CD14-positive monocyte (primary cell): ENCODE data around the gene TMTC1. TPM values are rescaled to one million over a fixed set of nuclear protein-coding genes. Genes with fewer than 3 reads are reported as not detected.

Experiments used
- DNase-seq, 3 donors: peaks; one replicate each; pipeline ENCODE4 v3.0.0-alpha.2; 2011 to 2022
- H2AFZ ChIP-seq: 2 replicates; pipeline ENCODE4 v1.6.0; 2012; ENCODE audit warnings: mild to moderate bottlenecking, low read depth, low read length, inconsistent platforms; ENCODE audit not compliant: insufficient read depth, poor library complexity, severe bottlenecking
- H3K27ac ChIP-seq, 2 donors: 1 replicate in 1 of 2; 2 replicates in 1 of 2; pipeline ENCODE4 v1.5.1; 2012 to 2013; ENCODE audit warnings: low read length in 2 of 2, control low read depth in 1 of 2, inconsistent platforms in 1 of 2, low read depth in 1 of 2, mild to moderate bottlenecking in 1 of 2
- H3K27me3 ChIP-seq, 2 donors: one replicate each; pipeline versions ENCODE4 v1.6.0 to v1.6.1; 2011 to 2013; ENCODE audit warnings: low read length in 2 of 2; ENCODE audit not compliant: control insufficient read depth in 2 of 2, insufficient read depth in 2 of 2
- H3K36me3 ChIP-seq, 2 donors: replicated peaks in 1 of 2; 1 replicate in 1 of 2; 2 replicates in 1 of 2; pipeline versions ENCODE4 v1.5.1 to v1.6.1; 2012 to 2013; ENCODE audit warnings: low read length in 2 of 2, control low read depth in 1 of 2, inconsistent platforms in 1 of 2, mild to moderate bottlenecking in 1 of 2; ENCODE audit not compliant: insufficient read depth in 2 of 2, control insufficient read depth in 1 of 2
- H3K4me1 ChIP-seq, 2 donors: 1 replicate in 1 of 2; 2 replicates in 1 of 2; pipeline versions ENCODE4 v1.5.1 to v1.6.1; 2012 to 2013; ENCODE audit warnings: low read length in 2 of 2, control low read depth in 1 of 2, inconsistent platforms in 1 of 2, mild to moderate bottlenecking in 1 of 2, moderate library complexity in 1 of 2; ENCODE audit not compliant: insufficient read depth in 2 of 2, control insufficient read depth in 1 of 2
- H3K4me2 ChIP-seq: replicated peaks from 2 replicates; pipeline ENCODE3; 2012; ENCODE audit warnings: low read length, moderate library complexity, mild to moderate bottlenecking; ENCODE audit not compliant: poor library complexity, severe bottlenecking; ENCODE audit errors: extremely low read depth
- H3K4me3 ChIP-seq, 3 experiments: fragments of 200-600 bp in 1 of 3; sonication (generic) in 1 of 3; replicated peaks in 1 of 3; 1 replicate in 2 of 3; 2 replicates in 1 of 3; pipeline ENCODE4 v1.5.1; 2011 to 2013; ENCODE audit warnings: low read length in 3 of 3, mild to moderate bottlenecking in 3 of 3, control low read depth in 2 of 3, low read depth in 2 of 3, inconsistent platforms in 1 of 3, moderate library complexity in 1 of 3
- H3K79me2 ChIP-seq: 2 replicates; pipeline ENCODE4 v1.6.0; 2012; ENCODE audit warnings: mild to moderate bottlenecking, control low read depth, inconsistent platforms, low read length, moderate library complexity; ENCODE audit not compliant: insufficient read depth
- H3K9ac ChIP-seq: 2 replicates; pipeline ENCODE4 v1.6.0; 2017; ENCODE audit warnings: low read length, mild to moderate bottlenecking; ENCODE audit not compliant: insufficient read depth, poor library complexity, severe bottlenecking
- H3K9me3 ChIP-seq, 2 donors: replicated peaks in 1 of 2; 1 replicate in 1 of 2; 2 replicates in 1 of 2; pipeline versions ENCODE4 v1.5.1 to v1.6.1; 2012 to 2013; ENCODE audit warnings: low read length in 2 of 2, control low read depth in 1 of 2; ENCODE audit not compliant: control insufficient read depth in 1 of 2, insufficient read depth in 1 of 2
- H4K20me1 ChIP-seq: 2 replicates; pipeline ENCODE4 v1.6.0; 2012; ENCODE audit warnings: mild to moderate bottlenecking, low read length, control low read depth, moderate library complexity; ENCODE audit not compliant: insufficient read depth
- H3K27ac Mint-ChIP-seq, 7 donors: one replicate each; pipeline ENCODE4 v1.8.0; 2020; ENCODE audit warnings: mild to moderate bottlenecking in 7 of 7, mixed read lengths in 7 of 7, moderate library complexity in 6 of 7, inconsistent platforms in 2 of 7
- H3K27me3 Mint-ChIP-seq, 3 donors: one replicate each; pipeline ENCODE4 v1.8.0; 2021 to 2022; ENCODE audit warnings: low read depth in 3 of 3, mild to moderate bottlenecking in 3 of 3, mixed read lengths in 3 of 3, moderate library complexity in 3 of 3, inconsistent platforms in 1 of 3
- H3K36me3 Mint-ChIP-seq, 2 donors: one replicate each; pipeline ENCODE4 v1.8.0; 2020; ENCODE audit warnings: mixed read lengths in 2 of 2, inconsistent platforms in 1 of 2, mild to moderate bottlenecking in 1 of 2
- H3K4me1 Mint-ChIP-seq: one replicate; pipeline ENCODE4 v1.8.0; 2020; ENCODE audit warnings: mild to moderate bottlenecking, mixed read lengths
- H3K4me3 Mint-ChIP-seq, 2 donors: one replicate each; pipeline ENCODE4 v1.8.0; 2020; ENCODE audit warnings: mild to moderate bottlenecking in 2 of 2, mixed read lengths in 2 of 2, moderate library complexity in 1 of 2
- H3K9me3 Mint-ChIP-seq, 7 donors: one replicate each; pipeline ENCODE4 v1.8.0; 2020 to 2022; ENCODE audit warnings: mixed read lengths in 7 of 7, mild to moderate bottlenecking in 6 of 7, moderate library complexity in 6 of 7, inconsistent platforms in 2 of 7
- WGBS: methylation state at CpG from one replicate; pipeline ENCODE4 v1.1.5; 2013; ENCODE audit warnings: missing lambda C conversion rate; ENCODE audit not compliant: insufficient coverage; 5-methylcytosine and 5-hydroxymethylcytosine counted together
- intact Hi-C, 2 donors: fragments of 100-400 bp; cut with micrococcal nuclease; formaldehyde crosslinking; loops; one replicate each; pipeline versions ENCODE4 v1.15.0 to v1.15.1; 2023
- polyA plus RNA-seq, 3 donors: library from polyadenylated mRNA; depleted of rRNA in 1 of 3; unstranded in 2 of 3; stranded (reverse) in 1 of 3; fragments of 300-500 nt in 2 of 3; fragments of >200 nt in 1 of 3; fragmentation: Illumina TruSeq in 2 of 3; gene quantifications; 1 replicate in 2 of 3; 2 replicates in 1 of 3; pipeline ENCODE4 v1.2.3, GENCODE V29; 2012 to 2021
- TF ChIP-seq, protein P1 (sequence below): fragments of 200-600 bp; IDR thresholded peaks from one replicate; pipeline ENCODE4 v1.8.0; 2022; ENCODE audit warnings: antibody characterized with exemption, mild to moderate bottlenecking

TMTC1 gene
- polyA plus RNA-seq, 3 donors = 0.57 to 5.6 (median 2.1) TPM

GRCh38 chr12:29754235-29755189 is 29.2 kb downstream of the TMTC1 start:
- Histone ChIP-seq H4K20me1 (no peaks in the 10 kb centered on the region), H3K27ac (no peak overlapping the region), H3K9ac (no peak overlapping the region), H3K36me3 (no peaks in the 10 kb centered on the region), H3K4me2 (no peak overlapping the region), H3K79me2 (no peaks in the 10 kb centered on the region), H2AFZ (no peak overlapping the region), H3K27me3 (no peaks in the 10 kb centered on the region), H3K9me3 (no peaks in the 10 kb centered on the region), H3K4me1 (no peaks in the 10 kb centered on the region), H3K4me3 (no peak overlapping the region)
- no peak overlapping the region for H3K27ac Mint-ChIP-seq
- H3K9me3 Mint-ChIP-seq = peaks cover 0 to 14% (median 5%) of the 10 kb centered on the region in 7 donors
- DNase-seq = no peak
- intact Hi-C loops = no loop called here
- H3K27me3 Mint-ChIP-seq = peaks cover 0 to 6% (median 4%) of the 10 kb centered on the region in 3 donors
- 100% methylated on average over 3 of the region's 8 CpGs for WGBS
- H3K36me3 Mint-ChIP-seq = peaks cover 11 to 83% of the 10 kb centered on the region in 2 donors
- H3K4me1 Mint-ChIP-seq = no peaks in the 10 kb centered on the region
- TF ChIP-seq, protein P1, sequence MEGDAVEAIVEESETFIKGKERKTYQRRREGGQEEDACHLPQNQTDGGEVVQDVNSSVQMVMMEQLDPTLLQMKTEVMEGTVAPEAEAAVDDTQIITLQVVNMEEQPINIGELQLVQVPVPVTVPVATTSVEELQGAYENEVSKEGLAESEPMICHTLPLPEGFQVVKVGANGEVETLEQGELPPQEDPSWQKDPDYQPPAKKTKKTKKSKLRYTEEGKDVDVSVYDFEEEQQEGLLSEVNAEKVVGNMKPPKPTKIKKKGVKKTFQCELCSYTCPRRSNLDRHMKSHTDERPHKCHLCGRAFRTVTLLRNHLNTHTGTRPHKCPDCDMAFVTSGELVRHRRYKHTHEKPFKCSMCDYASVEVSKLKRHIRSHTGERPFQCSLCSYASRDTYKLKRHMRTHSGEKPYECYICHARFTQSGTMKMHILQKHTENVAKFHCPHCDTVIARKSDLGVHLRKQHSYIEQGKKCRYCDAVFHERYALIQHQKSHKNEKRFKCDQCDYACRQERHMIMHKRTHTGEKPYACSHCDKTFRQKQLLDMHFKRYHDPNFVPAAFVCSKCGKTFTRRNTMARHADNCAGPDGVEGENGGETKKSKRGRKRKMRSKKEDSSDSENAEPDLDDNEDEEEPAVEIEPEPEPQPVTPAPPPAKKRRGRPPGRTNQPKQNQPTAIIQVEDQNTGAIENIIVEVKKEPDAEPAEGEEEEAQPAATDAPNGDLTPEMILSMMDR = no peak
- no peak overlapping the region for H3K4me3 Mint-ChIP-seq

DNA sequence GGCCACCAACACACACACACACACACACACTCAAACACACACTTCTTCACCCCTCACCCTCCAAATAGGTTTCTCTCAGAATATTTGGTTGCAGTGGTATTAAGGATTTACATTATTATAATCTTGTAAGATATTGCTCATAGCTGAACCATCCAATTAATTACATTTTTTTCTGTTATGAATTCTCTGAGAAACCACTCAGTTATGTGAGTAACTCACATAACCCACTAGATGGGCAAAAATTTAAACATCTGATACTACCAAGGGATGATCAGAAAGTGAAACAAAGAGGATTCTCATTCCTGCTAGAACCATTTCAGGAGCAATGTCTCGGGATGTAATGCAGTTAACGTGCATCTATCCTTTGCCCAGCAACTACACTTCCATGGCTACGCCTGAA is 31.6 kb downstream of the TMTC1 start:
- Histone ChIP-seq H3K27ac (no peak overlapping the region), H3K79me2 (no peaks in the 10 kb centered on the region), H3K4me3 (no peak overlapping the region), H3K4me1 (no peaks in the 10 kb centered on the region), H3K4me2 (no peak overlapping the region), H3K9me3 (no peaks in the 10 kb centered on the region), H4K20me1 (no peaks in the 10 kb centered on the region), H3K27me3 (no peaks in the 10 kb centered on the region), H3K9ac (no peak overlapping the region), H3K36me3 (no peaks in the 10 kb centered on the region), H2AFZ (no peak overlapping the region)
- peaks cover 0 to 6% (median 5%) of the 10 kb centered on the region in 3 donors for H3K27me3 Mint-ChIP-seq
- intact Hi-C loops = no loop called here
- H3K4me1 Mint-ChIP-seq = no peaks in the 10 kb centered on the region
- 100% methylated on average over 2 of the region's 3 CpGs for WGBS
- H3K27ac Mint-ChIP-seq = no peak overlapping the region
- peaks cover 11 to 71% of the 10 kb centered on the region in 2 donors for H3K36me3 Mint-ChIP-seq
- TF ChIP-seq, protein P1 = no peak
- H3K9me3 Mint-ChIP-seq = peaks cover 0 to 11% (median 2%) of the 10 kb centered on the region in 7 donors
- DNase-seq = no peak
- no peak overlapping the region for H3K4me3 Mint-ChIP-seq
